ENCODE measurements around the gene SCARF1.

SCARF1 gene

DNA sequence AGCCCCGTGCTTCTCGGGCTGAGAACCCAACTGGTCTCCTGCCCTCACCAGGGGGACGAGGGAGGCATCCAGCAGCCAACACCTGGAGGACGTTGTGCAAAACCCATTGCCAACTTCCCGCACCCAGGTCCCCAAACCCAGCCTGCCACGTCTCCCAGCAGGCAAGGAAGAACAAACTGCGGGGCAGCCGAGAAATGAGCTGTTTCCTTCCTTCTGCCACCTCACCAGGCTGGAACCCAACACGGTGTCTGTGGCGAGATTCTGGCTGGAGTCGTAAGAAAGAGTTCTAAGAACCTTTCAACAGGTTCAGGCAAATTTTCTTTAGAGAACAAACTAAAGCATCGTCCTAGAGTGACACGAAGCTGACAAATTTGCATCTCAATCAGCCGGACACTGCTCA, 20.5 kb downstream of the SCARF1 start:
- Histone ChIP-seq H3K9me3 (ENCODE audit: control insufficient read depth, low read length) (no peaks in the 10 kb centered on the region), H3K36me3 (ENCODE audit: control insufficient read depth, insufficient read depth, low read length) (no peaks in the 10 kb centered on the region), H3K4me1 (peaks cover 18% of the 10 kb centered on the region), H3K27me3 (ENCODE audit: control insufficient read depth, insufficient read depth, low read length) (no peaks in the 10 kb centered on the region), H3K9ac (no peak overlapping the region), H2AFZ (no peak overlapping the region), H3K4me2 (ENCODE audit: low read length) (no peak overlapping the region), H3K4me3 (ENCODE audit: low read depth, low read length) (no peak overlapping the region), H3K79me2 (peaks cover 10% of the 10 kb centered on the region), H3K27ac (no peak overlapping the region)
- TF ChIP-seq, protein P1, sequence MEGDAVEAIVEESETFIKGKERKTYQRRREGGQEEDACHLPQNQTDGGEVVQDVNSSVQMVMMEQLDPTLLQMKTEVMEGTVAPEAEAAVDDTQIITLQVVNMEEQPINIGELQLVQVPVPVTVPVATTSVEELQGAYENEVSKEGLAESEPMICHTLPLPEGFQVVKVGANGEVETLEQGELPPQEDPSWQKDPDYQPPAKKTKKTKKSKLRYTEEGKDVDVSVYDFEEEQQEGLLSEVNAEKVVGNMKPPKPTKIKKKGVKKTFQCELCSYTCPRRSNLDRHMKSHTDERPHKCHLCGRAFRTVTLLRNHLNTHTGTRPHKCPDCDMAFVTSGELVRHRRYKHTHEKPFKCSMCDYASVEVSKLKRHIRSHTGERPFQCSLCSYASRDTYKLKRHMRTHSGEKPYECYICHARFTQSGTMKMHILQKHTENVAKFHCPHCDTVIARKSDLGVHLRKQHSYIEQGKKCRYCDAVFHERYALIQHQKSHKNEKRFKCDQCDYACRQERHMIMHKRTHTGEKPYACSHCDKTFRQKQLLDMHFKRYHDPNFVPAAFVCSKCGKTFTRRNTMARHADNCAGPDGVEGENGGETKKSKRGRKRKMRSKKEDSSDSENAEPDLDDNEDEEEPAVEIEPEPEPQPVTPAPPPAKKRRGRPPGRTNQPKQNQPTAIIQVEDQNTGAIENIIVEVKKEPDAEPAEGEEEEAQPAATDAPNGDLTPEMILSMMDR (IDR thresholded peaks at IDR 0.05), result no peak

DNA sequence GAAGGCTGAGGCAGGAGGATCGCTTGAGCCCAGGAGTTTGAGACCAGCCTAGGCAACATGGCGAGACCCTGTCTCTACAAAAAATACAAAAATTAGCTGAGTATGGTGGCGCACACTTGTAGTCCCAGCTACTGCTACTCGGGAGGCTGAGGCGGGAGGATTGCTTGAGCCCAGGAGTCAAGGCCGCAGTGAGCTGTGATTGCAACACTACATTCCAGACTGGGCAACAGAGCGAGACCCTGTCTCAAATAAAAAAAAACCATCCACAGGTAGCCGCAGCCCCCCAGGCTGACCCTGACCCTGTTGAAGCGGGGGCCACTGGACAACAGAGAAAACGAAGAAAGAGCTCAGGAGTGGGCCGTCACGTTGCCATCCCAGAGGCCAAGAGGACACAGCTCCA, 20.9 kb downstream of the SCARF1 start:
- no peak overlapping the region for H3K9ac ChIP-seq
- TF ChIP-seq, protein P1 (IDR thresholded peaks at IDR 0.05), result no peak
- H3K9me3 ChIP-seq (ENCODE audit: control insufficient read depth, low read length), result no peaks in the 10 kb centered on the region
- H3K36me3 ChIP-seq (ENCODE audit: control insufficient read depth, insufficient read depth, low read length), result no peaks in the 10 kb centered on the region
- H3K27ac ChIP-seq, result no peak overlapping the region
- no peak overlapping the region for H3K4me2 ChIP-seq (ENCODE audit: low read length)
- no peaks in the 10 kb centered on the region for H3K27me3 ChIP-seq (ENCODE audit: control insufficient read depth, insufficient read depth, low read length)
- peaks cover 20% of the 10 kb centered on the region for H3K4me1 ChIP-seq
- no peak overlapping the region for H3K4me3 ChIP-seq (ENCODE audit: low read depth, low read length)
- peaks cover 11% of the 10 kb centered on the region for H3K79me2 ChIP-seq
- no peak overlapping the region for H2AFZ ChIP-seq

DNA sequence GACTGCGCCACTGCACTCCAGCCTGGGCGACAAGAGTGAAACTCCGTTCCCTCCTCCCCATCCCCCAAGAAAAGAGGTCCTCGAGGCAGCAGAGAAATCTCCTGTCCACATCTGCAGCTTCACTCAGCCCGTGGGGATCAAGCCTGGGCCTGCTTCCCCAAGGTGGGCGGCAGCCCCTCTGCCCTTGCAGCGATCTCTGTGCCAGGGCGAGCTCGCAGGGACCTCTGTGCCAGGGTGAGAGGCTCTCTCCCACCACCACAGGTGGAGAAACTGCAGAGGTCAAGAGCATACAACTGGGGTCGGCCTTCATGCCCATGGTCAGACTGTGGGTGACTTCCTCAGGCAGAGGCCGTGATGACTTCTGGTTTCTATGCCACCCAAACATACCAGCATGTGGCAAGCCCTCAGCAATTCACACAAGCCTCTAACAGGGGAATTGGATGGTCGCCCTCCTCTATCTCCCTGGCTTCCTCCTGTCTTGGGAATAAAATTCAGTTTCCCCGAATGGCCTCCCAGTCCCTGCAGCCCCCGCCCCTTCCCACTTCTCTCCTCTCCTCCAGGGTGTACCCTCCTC, 22.4 kb downstream of the SCARF1 start:
- TF ChIP-seq, protein P1 (IDR thresholded peaks at IDR 0.05), result no peak
- no peak overlapping the region for H3K4me2 ChIP-seq (ENCODE audit: low read length)
- H3K9me3 ChIP-seq (ENCODE audit: control insufficient read depth, low read length), result no peaks in the 10 kb centered on the region
- H3K4me3 ChIP-seq (ENCODE audit: low read depth, low read length), result no peak overlapping the region
- H3K4me1 ChIP-seq, result peaks cover 20% of the 10 kb centered on the region
- no peak overlapping the region for H3K27ac ChIP-seq
- H3K9ac ChIP-seq, result no peak overlapping the region
- no peaks in the 10 kb centered on the region for H3K27me3 ChIP-seq (ENCODE audit: control insufficient read depth, insufficient read depth, low read length)
- H3K36me3 ChIP-seq (ENCODE audit: control insufficient read depth, insufficient read depth, low read length), result no peaks in the 10 kb centered on the region
- no peak overlapping the region for H2AFZ ChIP-seq
- H3K79me2 ChIP-seq, result peaks cover 16% of the 10 kb centered on the region

DNA sequence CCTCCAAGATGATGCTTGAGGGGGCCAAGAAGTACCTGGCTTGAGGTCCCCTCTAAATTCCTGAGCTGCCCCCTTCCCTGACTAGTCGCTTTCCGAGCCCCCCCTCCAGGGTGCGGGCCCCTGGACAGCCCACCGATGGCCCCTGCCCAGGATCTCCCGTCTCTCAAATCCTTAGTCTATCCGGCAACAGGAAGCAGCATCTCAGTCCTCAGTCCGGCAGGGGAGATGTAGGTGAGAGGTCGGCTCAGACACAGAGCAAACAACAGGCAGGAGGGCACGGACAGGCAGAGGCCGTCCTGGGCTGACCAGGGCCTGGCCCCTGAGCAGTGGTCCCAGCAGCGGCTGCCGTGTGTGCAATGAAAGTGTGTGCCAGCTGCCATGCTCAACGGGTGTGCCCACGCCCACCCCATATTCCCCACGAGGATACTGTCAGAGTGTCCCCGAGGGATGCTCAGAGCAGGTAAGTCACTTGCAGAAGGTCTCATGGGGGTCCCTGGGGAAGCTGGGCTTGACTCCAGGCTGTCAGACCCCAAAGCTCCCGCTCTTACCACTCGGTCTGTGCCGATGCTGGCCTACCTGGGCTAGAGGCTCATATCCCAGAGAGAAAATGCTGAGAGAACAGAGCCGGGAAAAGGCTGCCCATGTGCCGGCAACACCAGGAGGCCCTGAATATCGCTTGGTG, 24.1 kb downstream of the SCARF1 start:
- H3K79me2 ChIP-seq, result peaks cover 18% of the 10 kb centered on the region
- no peak overlapping the region for H3K4me2 ChIP-seq (ENCODE audit: low read length)
- H3K4me3 ChIP-seq (ENCODE audit: low read depth, low read length), result no peak overlapping the region
- peak overlapping the region; percentile 60 for H3K27ac ChIP-seq
- H3K36me3 ChIP-seq (ENCODE audit: control insufficient read depth, insufficient read depth, low read length), result no peaks in the 10 kb centered on the region
- no peaks in the 10 kb centered on the region for H3K9me3 ChIP-seq (ENCODE audit: control insufficient read depth, low read length)
- no peak overlapping the region for H2AFZ ChIP-seq
- H3K4me1 ChIP-seq, result peaks cover 16% of the 10 kb centered on the region
- H3K27me3 ChIP-seq (ENCODE audit: control insufficient read depth, insufficient read depth, low read length), result no peaks in the 10 kb centered on the region
- TF ChIP-seq, protein P1 (IDR thresholded peaks at IDR 0.05), result no peak
- peak overlapping the region; percentile 6 for H3K9ac ChIP-seq

DNA sequence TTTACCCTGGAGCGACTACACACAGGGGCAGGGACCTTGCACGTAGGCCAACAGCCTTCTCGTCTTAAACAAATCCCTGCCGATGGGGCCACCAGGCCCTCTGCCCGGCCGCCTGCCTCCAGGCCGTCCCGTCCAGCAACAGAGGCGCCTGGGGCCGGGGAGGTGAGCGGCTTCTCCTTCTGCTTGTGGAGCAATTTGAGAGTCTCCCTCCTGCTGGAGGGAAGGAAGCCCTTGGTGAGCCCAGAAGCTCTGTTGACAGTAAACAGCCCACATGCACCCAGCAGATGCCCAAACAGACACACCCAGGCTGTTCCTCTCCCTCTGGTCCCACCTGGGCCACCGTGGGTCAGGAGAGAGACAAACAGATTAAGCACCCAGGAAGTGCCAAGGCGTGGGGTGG, 25.0 kb downstream of the SCARF1 start:
- H3K9ac ChIP-seq, result no peak overlapping the region
- TF ChIP-seq, protein P1 (IDR thresholded peaks at IDR 0.05), result no peak
- peak overlapping the region; percentile 60 for H3K27ac ChIP-seq
- peaks cover 16% of the 10 kb centered on the region for H3K4me1 ChIP-seq
- no peaks in the 10 kb centered on the region for H3K36me3 ChIP-seq (ENCODE audit: control insufficient read depth, insufficient read depth, low read length)
- H3K79me2 ChIP-seq, result peaks cover 18% of the 10 kb centered on the region
- peak overlapping the region; percentile 45 for H2AFZ ChIP-seq
- no peaks in the 10 kb centered on the region for H3K9me3 ChIP-seq (ENCODE audit: control insufficient read depth, low read length)
- H3K4me2 ChIP-seq (ENCODE audit: low read length), result no peak overlapping the region
- no peaks in the 10 kb centered on the region for H3K27me3 ChIP-seq (ENCODE audit: control insufficient read depth, insufficient read depth, low read length)
- no peak overlapping the region for H3K4me3 ChIP-seq (ENCODE audit: low read depth, low read length)

All from parathyroid adenoma (tissue), 2 donors.